Measurements from ENCODE around the gene ULK3.

ULK3 gene

GRCh38 chr15:74858369-74858740 lies 15.4 kb upstream of the ULK3 start:
- Histone ChIP-seq H3K4me3 (ENCODE audit: low read length) (no peak overlapping the region), H3K36me3 (ENCODE audit: insufficient read depth, low read length) (peaks cover 6% of the 10 kb centered on the region)

GRCh38 chr15:74857671-74858368 lies 14.9 kb upstream of the ULK3 start:
- Histone ChIP-seq H3K27me3 (ENCODE audit: insufficient read depth, low read length) (no peaks in the 10 kb centered on the region), H3K4me3 (ENCODE audit: low read length) (no peak overlapping the region), H3K36me3 (ENCODE audit: insufficient read depth, low read length) (peaks cover 11% of the 10 kb centered on the region), H2AFZ (ENCODE audit: low read depth, low read length) (no peak overlapping the region), H3K9me3 (ENCODE audit: low read length) (no peaks in the 10 kb centered on the region), H3K4me1 (ENCODE audit: insufficient read depth, low read length) (no peaks in the 10 kb centered on the region)

More at GRCh38 chr15:74858369-74858740, 15.4 kb upstream of the ULK3 start:
- H2AFZ ChIP-seq (ENCODE audit: low read depth, low read length), result no peak overlapping the region
- no peaks in the 10 kb centered on the region for H3K9me3 ChIP-seq (ENCODE audit: low read length)
- H3K4me1 ChIP-seq (ENCODE audit: insufficient read depth, low read length), result no peaks in the 10 kb centered on the region
- no peaks in the 10 kb centered on the region for H3K27me3 ChIP-seq (ENCODE audit: insufficient read depth, low read length)

GRCh38 chr15:74857082-74857655 lies 14.2 kb upstream of the ULK3 start:
- Histone ChIP-seq H2AFZ (ENCODE audit: low read depth, low read length) (no peak overlapping the region), H3K27me3 (ENCODE audit: insufficient read depth, low read length) (no peaks in the 10 kb centered on the region), H3K4me1 (ENCODE audit: insufficient read depth, low read length) (no peaks in the 10 kb centered on the region), H3K4me3 (ENCODE audit: low read length) (no peak overlapping the region), H3K36me3 (ENCODE audit: insufficient read depth, low read length) (peaks cover 18% of the 10 kb centered on the region), H3K9me3 (ENCODE audit: low read length) (no peaks in the 10 kb centered on the region)

- no peaks in the 10 kb centered on the region for H3K4me1 ChIP-seq (ENCODE audit: insufficient read depth, low read length)
- H3K9me3 ChIP-seq (ENCODE audit: low read length), result no peaks in the 10 kb centered on the region
- H3K36me3 ChIP-seq (ENCODE audit: insufficient read depth, low read length), result peaks cover 24% of the 10 kb centered on the region
- H2AFZ ChIP-seq (ENCODE audit: low read depth, low read length), result no peak overlapping the region
- no peak overlapping the region for H3K4me3 ChIP-seq (ENCODE audit: low read length)
- no peaks in the 10 kb centered on the region for H3K27me3 ChIP-seq (ENCODE audit: insufficient read depth, low read length)
Measured at GRCh38 chr15:74856537-74856936, 13.6 kb upstream of the ULK3 start.

- Histone ChIP-seq H3K9me3 (ENCODE audit: low read length) (no peaks in the 10 kb centered on the region), H3K4me3 (ENCODE audit: low read length) (no peak overlapping the region), H2AFZ (ENCODE audit: low read depth, low read length) (no peak overlapping the region), H3K4me1 (ENCODE audit: insufficient read depth, low read length) (no peaks in the 10 kb centered on the region), H3K27me3 (ENCODE audit: insufficient read depth, low read length) (no peaks in the 10 kb centered on the region), H3K36me3 (ENCODE audit: insufficient read depth, low read length) (peaks cover 31% of the 10 kb centered on the region)
Measured at GRCh38 chr15:74855857-74856256, 12.9 kb upstream of the ULK3 start.

- Histone ChIP-seq H2AFZ (ENCODE audit: low read depth, low read length) (no peak overlapping the region), H3K4me3 (ENCODE audit: low read length) (no peak overlapping the region), H3K36me3 (ENCODE audit: insufficient read depth, low read length) (peaks cover 44% of the 10 kb centered on the region)
Measured at GRCh38 chr15:74854453-74855022, 11.6 kb upstream of the ULK3 start.

GRCh38 chr15:74851960-74852359 lies 9.0 kb upstream of the ULK3 start:
- H3K36me3 ChIP-seq (ENCODE audit: insufficient read depth, low read length), result peaks cover 60% of the 10 kb centered on the region
- no peaks in the 10 kb centered on the region for H3K9me3 ChIP-seq (ENCODE audit: low read length)
- no peak overlapping the region for H3K4me3 ChIP-seq (ENCODE audit: low read length)
- no peak overlapping the region for H2AFZ ChIP-seq (ENCODE audit: low read depth, low read length)
- H3K4me1 ChIP-seq (ENCODE audit: insufficient read depth, low read length), result no peaks in the 10 kb centered on the region
- no peaks in the 10 kb centered on the region for H3K27me3 ChIP-seq (ENCODE audit: insufficient read depth, low read length)

More at GRCh38 chr15:74854453-74855022, 11.6 kb upstream of the ULK3 start:
- Histone ChIP-seq H3K9me3 (ENCODE audit: low read length) (no peaks in the 10 kb centered on the region), H3K27me3 (ENCODE audit: insufficient read depth, low read length) (no peaks in the 10 kb centered on the region), H3K4me1 (ENCODE audit: insufficient read depth, low read length) (no peaks in the 10 kb centered on the region)

- Histone ChIP-seq H3K36me3 (ENCODE audit: insufficient read depth, low read length) (peaks cover 60% of the 10 kb centered on the region), H3K27me3 (ENCODE audit: insufficient read depth, low read length) (no peaks in the 10 kb centered on the region)
Measured at GRCh38 chr15:74850393-74850792, 7.4 kb upstream of the ULK3 start.

GRCh38 chr15:74847432-74847831 lies 4.5 kb upstream of the ULK3 start:
- peaks cover 49% of the 10 kb centered on the region for H3K36me3 ChIP-seq (ENCODE audit: insufficient read depth, low read length)
- H3K4me3 ChIP-seq (ENCODE audit: low read length), result no peak overlapping the region
- no peak overlapping the region for H2AFZ ChIP-seq (ENCODE audit: low read depth, low read length)
- H3K9me3 ChIP-seq (ENCODE audit: low read length), result no peaks in the 10 kb centered on the region
- H3K4me1 ChIP-seq (ENCODE audit: insufficient read depth, low read length), result peaks cover 7% of the 10 kb centered on the region
- no peaks in the 10 kb centered on the region for H3K27me3 ChIP-seq (ENCODE audit: insufficient read depth, low read length)

More at GRCh38 chr15:74850393-74850792, 7.4 kb upstream of the ULK3 start:
- no peaks in the 10 kb centered on the region for H3K4me1 ChIP-seq (ENCODE audit: insufficient read depth, low read length)
- H3K4me3 ChIP-seq (ENCODE audit: low read length), result no peak overlapping the region
- H2AFZ ChIP-seq (ENCODE audit: low read depth, low read length), result no peak overlapping the region
- no peaks in the 10 kb centered on the region for H3K9me3 ChIP-seq (ENCODE audit: low read length)

- Histone ChIP-seq H3K4me3 (ENCODE audit: low read length) (no peak overlapping the region), H3K27me3 (ENCODE audit: insufficient read depth, low read length) (no peaks in the 10 kb centered on the region), H2AFZ (ENCODE audit: low read depth, low read length) (no peak overlapping the region), H3K9me3 (ENCODE audit: low read length) (no peaks in the 10 kb centered on the region), H3K36me3 (ENCODE audit: insufficient read depth, low read length) (peaks cover 35% of the 10 kb centered on the region), H3K4me1 (ENCODE audit: insufficient read depth, low read length) (peaks cover 15% of the 10 kb centered on the region)
Measured at GRCh38 chr15:74845581-74845980, 2.6 kb upstream of the ULK3 start.

GRCh38 chr15:74845208-74845568 lies 2.2 kb upstream of the ULK3 start:
- no peak overlapping the region for H2AFZ ChIP-seq (ENCODE audit: low read depth, low read length)
- H3K4me3 ChIP-seq (ENCODE audit: low read length), result no peak overlapping the region
- H3K4me1 ChIP-seq (ENCODE audit: insufficient read depth, low read length), result peaks cover 15% of the 10 kb centered on the region
- no peaks in the 10 kb centered on the region for H3K27me3 ChIP-seq (ENCODE audit: insufficient read depth, low read length)
- H3K9me3 ChIP-seq (ENCODE audit: low read length), result no peaks in the 10 kb centered on the region
- H3K36me3 ChIP-seq (ENCODE audit: insufficient read depth, low read length), result peaks cover 34% of the 10 kb centered on the region

GRCh38 chr15:74844319-74845207 lies 1.6 kb upstream of the ULK3 start:
- Histone ChIP-seq H3K4me3 (ENCODE audit: low read length) (no peak overlapping the region), H3K27me3 (ENCODE audit: insufficient read depth, low read length) (no peaks in the 10 kb centered on the region), H3K36me3 (ENCODE audit: insufficient read depth, low read length) (peaks cover 28% of the 10 kb centered on the region), H2AFZ (ENCODE audit: low read depth, low read length) (no peak overlapping the region), H3K4me1 (ENCODE audit: insufficient read depth, low read length) (peaks cover 15% of the 10 kb centered on the region), H3K9me3 (ENCODE audit: low read length) (no peaks in the 10 kb centered on the region)

- no peaks in the 10 kb centered on the region for H3K27me3 ChIP-seq (ENCODE audit: insufficient read depth, low read length)
- H3K4me3 ChIP-seq (ENCODE audit: low read length), result peak overlapping the region; percentile 67
- peak overlapping the region; percentile 95 for H2AFZ ChIP-seq (ENCODE audit: low read depth, low read length)
- peaks cover 28% of the 10 kb centered on the region for H3K36me3 ChIP-seq (ENCODE audit: insufficient read depth, low read length)
- H3K9me3 ChIP-seq (ENCODE audit: low read length), result no peaks in the 10 kb centered on the region
- H3K4me1 ChIP-seq (ENCODE audit: insufficient read depth, low read length), result peaks cover 15% of the 10 kb centered on the region
Measured at GRCh38 chr15:74843891-74844299, 939 bp upstream of the ULK3 start.
